HCT116 (cell line): ENCODE results near the gene ACP4. TPM values are rescaled to one million over a fixed set of nuclear protein-coding genes. Genes with fewer than 3 reads are reported as not detected.
"Not testable (repeated sequence)": the region's sequence is repeated elsewhere in the genome, so short reads cannot be mapped to it uniquely, and the experiment has no call there.

ENCODE experiments used
- ATAC-seq: fragments of 200-7000 bp; cut with Tn5 transposase; 2 replicates; pipeline ENCODE4 v1.9.1; 2020; ENCODE audit warnings: mild to moderate bottlenecking, moderate library complexity
- BruUV-seq: library from RNA; stranded (reverse); fragments of 400-500 nt; replicated peaks from 2 replicates; lab custom pipeline; 2021; lab: Mats Ljungman, UMichigan
- CTCF ChIA-PET: fragments of 300-600 bp; sonication (Branson Sonifier 250); formaldehyde crosslinking; loops from one replicate; lab custom pipeline; 2021; ENCODE audit warnings: antibody characterized with exemption; lab: Charles Lee
- POLR2A ChIA-PET: fragments of 300-600, 350-600 bp; sonication (Branson Sonifier 250); formaldehyde crosslinking; loops from one replicate; lab custom pipeline; 2021; ENCODE audit warnings: antibody characterized with exemption; lab: Charles Lee
- RAD21 ChIA-PET, 2 experiments: fragments of 300-600 bp; sonication (Branson Sonifier 250); formaldehyde crosslinking; loops; one replicate each; lab custom pipeline; 2023; ENCODE audit warnings: low total read pairs in 2 of 2; ENCODE audit not compliant: uncharacterized antibody in 2 of 2, unreplicated experiment in 2 of 2, low non-redundant PET in 1 of 2; lab: Charles Lee
- DNase-seq: peaks from one replicate; pipeline ENCODE4 v3.0.0-alpha.2; 2010; ENCODE audit warnings: low read depth, low spot score
- H2AFZ ChIP-seq: fragments of 200-600 bp; shearing (Covaris generic), sonication (generic); 2 replicates; pipeline ENCODE4 v1.6.1; 2017; ENCODE audit warnings: low read depth, mixed run types, mixed read lengths, antibody characterized with exemption, low read length; ENCODE audit not compliant: poor library complexity, severe bottlenecking
- H3K27ac ChIP-seq: 2 replicates; pipeline ENCODE4 v1.5.1; 2012; ENCODE audit warnings: low read depth, low read length
- H3K27me3 ChIP-seq: fragments of 200-600 bp; sonication (generic); 2 replicates; pipeline ENCODE4 v1.6.1; 2016; ENCODE audit warnings: mixed run types, low read length, mixed read lengths; ENCODE audit not compliant: insufficient read depth
- H3K36me3 ChIP-seq, 2 experiments: fragments of 200-500 bp in 1 of 2; fragments of 200-600 bp in 1 of 2; sonication (Bioruptor generic) in 1 of 2; sonication (generic) in 1 of 2; 2 replicates each; pipeline versions ENCODE4 v1.5.1 to v1.6.1; 2014 to 2016; ENCODE audit warnings: low read length in 2 of 2, inconsistent platforms in 1 of 2, mixed read lengths in 1 of 2, mixed run types in 1 of 2; ENCODE audit not compliant: insufficient read depth in 2 of 2, control insufficient read depth in 1 of 2
- H3K4me1 ChIP-seq, 2 experiments: fragments of 200-600 bp in 1 of 2; sonication (generic) in 1 of 2; 2 replicates each; pipeline versions ENCODE4 v1.5.1 to v1.6.1; 2012 to 2017; ENCODE audit warnings: low read length in 2 of 2, inconsistent platforms in 1 of 2, mild to moderate bottlenecking in 1 of 2, mixed read lengths in 1 of 2, mixed run types in 1 of 2, moderate library complexity in 1 of 2; ENCODE audit not compliant: insufficient read depth in 2 of 2, control insufficient read depth in 1 of 2
- H3K4me2 ChIP-seq: fragments of 200-600 bp; sonication (generic); 2 replicates; pipeline ENCODE4 v1.6.1; 2017; ENCODE audit warnings: mixed run types, low read length, mixed read lengths
- H3K4me3 ChIP-seq, 2 experiments: fragments of 200-600 bp in 1 of 2; sonication (generic) in 1 of 2; replicated peaks in 1 of 2; 2 replicates each; pipeline ENCODE4 v1.5.1; 2011 to 2016; ENCODE audit warnings: low read length in 2 of 2, control low read depth in 1 of 2, low read depth in 1 of 2, mild to moderate bottlenecking in 1 of 2, mixed read lengths in 1 of 2, mixed run types in 1 of 2
- H3K79me2 ChIP-seq: fragments of 200-600 bp; sonication (generic); 2 replicates; pipeline ENCODE4 v1.6.1; 2017; ENCODE audit warnings: mild to moderate bottlenecking, mixed run types, low read length, moderate library complexity, mixed read lengths; ENCODE audit not compliant: insufficient read depth
- H3K9ac ChIP-seq: fragments of 200-600 bp; sonication (generic); 2 replicates; pipeline ENCODE4 v1.6.1; 2016; ENCODE audit warnings: low read length, mixed read lengths
- H3K9me2 ChIP-seq: fragments of 200-600 bp; sonication (generic), shearing (Covaris generic); 2 replicates; pipeline ENCODE4 v1.6.1; 2017; ENCODE audit warnings: mixed run types, mild to moderate bottlenecking, moderate library complexity; ENCODE audit not compliant: insufficient read depth
- H3K9me3 ChIP-seq, 2 experiments: fragments of 200-500 bp in 1 of 2; fragments of 200-600 bp in 1 of 2; sonication (Bioruptor generic) in 1 of 2; sonication (generic) in 1 of 2; 2 replicates each; pipeline ENCODE4 v1.6.1; 2014 to 2017; ENCODE audit warnings: low read length in 2 of 2, mixed read lengths in 2 of 2, inconsistent platforms in 1 of 2, low read depth in 1 of 2, mild to moderate bottlenecking in 1 of 2, mixed run types in 1 of 2, moderate library complexity in 1 of 2; ENCODE audit not compliant: control insufficient read depth in 1 of 2, insufficient read depth in 1 of 2
- H4K20me1 ChIP-seq: fragments of 200-600 bp; sonication (generic), shearing (Covaris generic); 2 replicates; pipeline ENCODE4 v1.6.1; 2017; ENCODE audit warnings: mixed run types, mild to moderate bottlenecking, moderate library complexity; ENCODE audit not compliant: insufficient read depth
- REST ChIP-seq: IDR thresholded peaks from 2 replicates; pipeline ENCODE4 v1.6.1; 2012; ENCODE audit warnings: low read depth
- intact Hi-C: fragments of 100-400 bp; cut with micrococcal nuclease; formaldehyde crosslinking; loops from 2 replicates; pipeline ENCODE4 v1.10.0; 2022
- total RNA-seq: library from RNA; stranded (reverse); gene quantifications from one replicate; pipeline ENCODE4 v1.2.1, GENCODE V29; 2021; ENCODE audit not compliant: unreplicated experiment

Gene ACP4
- total RNA-seq, 1 experiment from 2014 or later: not detected

- Histone ChIP-seq H3K4me2 (no peak overlapping the region), H2AFZ (no peak overlapping the region), H3K9me3 (no peaks in the 10 kb centered on the region), H3K27me3 (peaks cover 14% of the 10 kb centered on the region; the same call in 1 of the 2 replicates), H3K79me2 (no peaks in the 10 kb centered on the region), H3K27ac (no peak overlapping the region), H3K9ac (no peak overlapping the region), H3K4me1 (peaks cover 6 to 20% of the 10 kb centered on the region in 2 experiments; a peak in 3 of 4 replicates), H4K20me1 (no peaks in the 10 kb centered on the region), H3K36me3 (no peaks in the 10 kb centered on the region), H3K9me2 (no peaks in the 10 kb centered on the region), H3K4me3 (no peak overlapping the region)
- DNase-seq (no peak), ATAC-seq (no peak)
- ChIA-PET CTCF (interaction anchor here (1.1 to 6.4 kb wide), 5 partner anchors 77 to 523 kb away, joined by 4 to 46 read pairs (median 4); no protein-coding TSS in a partner anchor), POLR2A (interaction anchor here (0.5 kb wide), 1 partner anchor 56 kb away, joined by 5 read pairs; no protein-coding TSS in a partner anchor), RAD21 (no interaction called here)
- intact Hi-C loops: loop anchor here (5.0 kb wide), 1 partner anchor 59 kb away; the partner anchor contains the start of gene CLEC11A
- no TSS peak for BruUV-seq
- no peak for TF ChIP-seq REST
These were observed 9.3 kb upstream of the ACP4 start for GRCh38 chr19:50780753-50781435.

- ChIA-PET POLR2A (interaction anchor here (1.4 kb wide), 1 partner anchor 59 kb away, joined by 5 read pairs; no protein-coding TSS in a partner anchor), RAD21 (interaction anchor here (0.7 to 1.2 kb wide), 6 partner anchors 50 to 246 kb away, joined by 3 to 6 read pairs (median 4); no protein-coding TSS in a partner anchor), CTCF (interaction anchor here (0.8 to 6.4 kb wide), 12 partner anchors 11 to 415 kb away, joined by 3 to 46 read pairs (median 8); no protein-coding TSS in a partner anchor)
- not testable (repeated sequence) for DNase-seq, H3K4me3 ChIP-seq, H4K20me1 ChIP-seq, H3K36me3 ChIP-seq, H3K9me3 ChIP-seq, H2AFZ ChIP-seq, H3K9ac ChIP-seq, H3K79me2 ChIP-seq, H3K4me1 ChIP-seq, H3K27ac ChIP-seq, H3K9me2 ChIP-seq, BruUV-seq, H3K27me3 ChIP-seq
- peak overlapping the region; percentile 14; the same call in 1 of the 2 replicates for H3K4me2 ChIP-seq
- ATAC-seq: peak; percentile 21; the same call in 1 of the 2 replicates
- intact Hi-C loops: loop anchor here (1.0 to 5.0 kb wide), 4 partner anchors 61 to 415 kb away; partner anchors contain the start of gene CLEC11A
These were observed 6.4 kb upstream of the ACP4 start for GRCh38 chr19:50783848-50784152.
